Measurements from ENCODE around the gene C5orf52. TPM values are rescaled to one million over a fixed set of nuclear protein-coding genes. Genes with fewer than 3 reads are reported as not detected.

The C5orf52 gene
- total and polyA plus RNA-seq, 7 donors = not detected

GRCh38 chr5:157651623-157652376 is 19.5 kb upstream of the C5orf52 start:
- peak in 2 of 4 donors; percentile 61 to 68 for ATAC-seq
- Histone ChIP-seq H3K27ac (no peak overlapping the region), H3K27me3 (ENCODE audit: insufficient read depth in 3 of 3, low read length in 2 of 3) (peaks cover 0 to 15% (median 5%) of the 10 kb centered on the region in 3 donors), H3K4me3 (peak overlapping the region; percentile 60), H3K36me3 (ENCODE audit: insufficient read depth in 1 of 2, low read depth in 1 of 2) (no peaks in the 10 kb centered on the region), H3K9me3 (peaks cover 4% of the 10 kb centered on the region), H3K4me1 (no peaks in the 10 kb centered on the region)
- 25 to 41% (median 32%) methylated on average over 40 to 63 of the region's 63 CpGs for WGBS, 3 donors
- no peak for TF ChIP-seq CTCF (IDR thresholded peaks at IDR 0.05)
- DNase-seq = peak; percentile 54 to 74
- intact Hi-C loops (cut with DNase I) = no loop called here

GRCh38 chr5:157652377-157652692 is 19.0 kb upstream of the C5orf52 start, which contains the start of gene SOX30:
Gene SOX30, minus strand, starts transcription at chr5:157652438. Its CDS starts 360 bp downstream, at chr5:157652078.
- WGBS, 3 donors = 89 to 94% (median 92%) methylated on average over 15 of the region's 15 CpGs
- Histone ChIP-seq H3K27me3 (ENCODE audit: insufficient read depth in 3 of 3, low read length in 2 of 3) (peaks cover 0 to 15% (median 5%) of the 10 kb centered on the region in 3 donors), H3K27ac (no peak within 1 kb of the TSS)

GRCh38 chr5:157657516-157657915 is 13.8 kb upstream of the C5orf52 start:
- H3K9me3 ChIP-seq = peaks cover 22% of the 10 kb centered on the region
- 79 to 85% (median 80%) methylated on average over 2 of the region's 2 CpGs for WGBS, 3 donors

More at GRCh38 chr5:157652377-157652692, 19.0 kb upstream of the C5orf52 start, which contains the start of gene SOX30:
- Histone ChIP-seq H3K4me3 (peak within 1 kb of the TSS; percentile 60), H3K4me1 (no peaks in the 10 kb centered on the region), H3K9me3 (peaks cover 9% of the 10 kb centered on the region), H3K36me3 (ENCODE audit: insufficient read depth in 1 of 2, low read depth in 1 of 2) (no peaks in the 10 kb centered on the region)
- TF ChIP-seq CTCF (IDR thresholded peaks at IDR 0.05) = no peak
- intact Hi-C loops (cut with DNase I) = no loop called here
- ATAC-seq (no peak), DNase-seq (no peak)

GRCh38 chr5:157658893-157659292 is 12.4 kb upstream of the C5orf52 start:
- Histone ChIP-seq H3K27me3 (ENCODE audit: insufficient read depth in 3 of 3, low read length in 2 of 3) (no peaks in the 10 kb centered on the region), H3K9me3 (peaks cover 22% of the 10 kb centered on the region), H3K4me3 (no peak overlapping the region), H3K36me3 (ENCODE audit: insufficient read depth in 1 of 2, low read depth in 1 of 2) (no peaks in the 10 kb centered on the region), H3K27ac (no peak overlapping the region), H3K4me1 (no peaks in the 10 kb centered on the region)
- TF ChIP-seq CTCF (IDR thresholded peaks at IDR 0.05) = no peak
- ATAC-seq (no peak), DNase-seq (no peak)
- WGBS, 3 donors = 67 to 92% (median 73%) methylated on average over 1 of the region's 1 CpG
- intact Hi-C loops (cut with DNase I) = no loop called here

More at GRCh38 chr5:157657516-157657915, 13.8 kb upstream of the C5orf52 start:
- Histone ChIP-seq H3K27me3 (ENCODE audit: insufficient read depth in 3 of 3, low read length in 2 of 3) (peaks cover 0 to 6% (median 0%) of the 10 kb centered on the region in 3 donors), H3K4me1 (no peaks in the 10 kb centered on the region), H3K4me3 (no peak overlapping the region), H3K36me3 (ENCODE audit: insufficient read depth in 1 of 2, low read depth in 1 of 2) (no peaks in the 10 kb centered on the region), H3K27ac (no peak overlapping the region)
- DNase-seq (no peak), ATAC-seq (no peak)
- intact Hi-C loops (cut with DNase I) = no loop called here
- TF ChIP-seq CTCF (IDR thresholded peaks at IDR 0.05) = no peak

Measured in psoas muscle (tissue), 8 donors.